Activated naive CD8-positive, alpha-beta T cell treated with anti-CD3 and anti-CD28 coated beads for 36 hours (primary cell): Measurements from ENCODE around the gene RUBCN. TPM values are rescaled to one million over a fixed set of nuclear protein-coding genes. Genes with fewer than 3 reads are reported as not detected.
"Not testable (repeated sequence)": the region's sequence is repeated elsewhere in the genome, so short reads cannot be mapped to it uniquely, and the experiment has no call there.

Experiments
- DNase-seq: peaks from one replicate; pipeline ENCODE4 v3.0.0; 2021
- H3K27ac Mint-ChIP-seq: one replicate; pipeline ENCODE4 v1.8.0; 2022; ENCODE audit warnings: mild to moderate bottlenecking, moderate library complexity, mixed read lengths
- H3K27me3 Mint-ChIP-seq: one replicate; pipeline ENCODE4 v1.8.0; 2022; ENCODE audit warnings: mild to moderate bottlenecking, mixed read lengths
- H3K36me3 Mint-ChIP-seq: one replicate; pipeline ENCODE4 v1.8.0; 2021; ENCODE audit warnings: mild to moderate bottlenecking, mixed read lengths
- H3K4me1 Mint-ChIP-seq: one replicate; pipeline ENCODE4 v1.8.0; 2021; ENCODE audit warnings: mixed read lengths
- H3K4me3 Mint-ChIP-seq: one replicate; pipeline ENCODE4 v1.8.0; 2022; ENCODE audit warnings: mild to moderate bottlenecking, moderate library complexity, mixed read lengths
- H3K9me3 Mint-ChIP-seq: one replicate; pipeline ENCODE4 v1.8.0; 2022; ENCODE audit warnings: mixed read lengths
- total RNA-seq, 2 experiments: library from RNA; stranded (reverse); gene quantifications; one replicate each; pipeline ENCODE4 v1.2.3, GENCODE V29; 2021

RUBCN gene
- total RNA-seq, 2 experiments from 2014 or later: 23.7 to 24.7 TPM

GRCh38 chr3:197746801-197747237 lies 10.1 kb upstream of the RUBCN start:
- Mint-ChIP-seq H3K4me1 (peaks cover 9% of the 10 kb centered on the region), H3K36me3 (no peaks in the 10 kb centered on the region), H3K4me3 (no peak overlapping the region), H3K9me3 (no peaks in the 10 kb centered on the region), H3K27ac (no peak overlapping the region), H3K27me3 (no peaks in the 10 kb centered on the region)
- no peak for DNase-seq

GRCh38 chr3:197746209-197746608 lies 9.5 kb upstream of the RUBCN start:
- H3K9me3 Mint-ChIP-seq: no peaks in the 10 kb centered on the region
- H3K27me3 Mint-ChIP-seq: no peaks in the 10 kb centered on the region
- no peak overlapping the region for H3K27ac Mint-ChIP-seq
- H3K4me3 Mint-ChIP-seq: no peak overlapping the region
- H3K36me3 Mint-ChIP-seq: no peaks in the 10 kb centered on the region
- no peak for DNase-seq
- H3K4me1 Mint-ChIP-seq: peaks cover 8% of the 10 kb centered on the region

GRCh38 chr3:197742787-197743186 lies 6.1 kb upstream of the RUBCN start:
- Mint-ChIP-seq H3K36me3 (no peaks in the 10 kb centered on the region), H3K27me3 (no peaks in the 10 kb centered on the region), H3K4me1 (peaks cover 4% of the 10 kb centered on the region), H3K27ac (no peak overlapping the region), H3K9me3 (no peaks in the 10 kb centered on the region), H3K4me3 (no peak overlapping the region)
- no peak for DNase-seq

- Mint-ChIP-seq H3K4me3 (peak overlapping the region; percentile 91), H3K36me3 (peaks cover 12% of the 10 kb centered on the region), H3K27me3 (no peaks in the 10 kb centered on the region), H3K4me1 (peaks cover 26% of the 10 kb centered on the region), H3K9me3 (no peaks in the 10 kb centered on the region), H3K27ac (peak overlapping the region; percentile 88)
- DNase-seq: no peak
Measured at GRCh38 chr3:197737749-197738462, 1.2 kb upstream of the RUBCN start.

- Mint-ChIP-seq H3K27me3 (no peaks in the 10 kb centered on the region), H3K36me3 (peaks cover 12% of the 10 kb centered on the region), H3K27ac (peak overlapping the region; percentile 88), H3K9me3 (no peaks in the 10 kb centered on the region), H3K4me1 (peaks cover 26% of the 10 kb centered on the region), H3K4me3 (peak overlapping the region; percentile 91)
- no peak for DNase-seq
Measured at GRCh38 chr3:197737319-197737649, 580 bp upstream of the RUBCN start.

- no peaks in the 10 kb centered on the region for H3K9me3 Mint-ChIP-seq
- H3K27ac Mint-ChIP-seq: peak overlapping the region; percentile 92
- DNase-seq: peak; percentile 53
- H3K4me1 Mint-ChIP-seq: peaks cover 30% of the 10 kb centered on the region
- no peaks in the 10 kb centered on the region for H3K27me3 Mint-ChIP-seq
- peaks cover 12% of the 10 kb centered on the region for H3K36me3 Mint-ChIP-seq
- peak overlapping the region; percentile 88 for H3K4me3 Mint-ChIP-seq
Measured at GRCh38 chr3:197736010-197736490, 654 bp downstream of the RUBCN start.

- Mint-ChIP-seq H3K36me3 (peaks cover 12% of the 10 kb centered on the region), H3K9me3 (no peaks in the 10 kb centered on the region), H3K4me3 (peak overlapping the region; percentile 61), H3K27ac (peak overlapping the region; percentile 6), H3K4me1 (peaks cover 34% of the 10 kb centered on the region), H3K27me3 (no peaks in the 10 kb centered on the region)
- DNase-seq: no peak
Measured at GRCh38 chr3:197734667-197735318, 1.9 kb downstream of the RUBCN start.

- Mint-ChIP-seq H3K27ac (no peak overlapping the region), H3K9me3 (no peaks in the 10 kb centered on the region), H3K36me3 (peaks cover 18% of the 10 kb centered on the region), H3K4me1 (peaks cover 31% of the 10 kb centered on the region), H3K4me3 (no peak overlapping the region), H3K27me3 (no peaks in the 10 kb centered on the region)
- no peak for DNase-seq
Measured at GRCh38 chr3:197733042-197733441, 3.7 kb downstream of the RUBCN start.

- H3K9me3 Mint-ChIP-seq, H3K27ac Mint-ChIP-seq, H3K27me3 Mint-ChIP-seq, DNase-seq, H3K4me3 Mint-ChIP-seq: not testable (repeated sequence)
- peaks cover 25% of the 10 kb centered on the region for H3K4me1 Mint-ChIP-seq
- H3K36me3 Mint-ChIP-seq: peaks cover 18% of the 10 kb centered on the region
Measured at GRCh38 chr3:197731483-197731882, 5.2 kb downstream of the RUBCN start.

GRCh38 chr3:197730770-197731169 lies 5.9 kb downstream of the RUBCN start:
- not testable (repeated sequence) for H3K27ac Mint-ChIP-seq, DNase-seq, H3K4me3 Mint-ChIP-seq, H3K9me3 Mint-ChIP-seq, H3K27me3 Mint-ChIP-seq
- Mint-ChIP-seq H3K4me1 (peaks cover 21% of the 10 kb centered on the region), H3K36me3 (peaks cover 17% of the 10 kb centered on the region)

GRCh38 chr3:197730200-197730599 lies 6.5 kb downstream of the RUBCN start:
- no peak for DNase-seq
- H3K4me1 Mint-ChIP-seq: peaks cover 16% of the 10 kb centered on the region
- no peaks in the 10 kb centered on the region for H3K27me3 Mint-ChIP-seq
- H3K36me3 Mint-ChIP-seq: peaks cover 12% of the 10 kb centered on the region
- no peak overlapping the region for H3K27ac Mint-ChIP-seq
- H3K9me3 Mint-ChIP-seq: no peaks in the 10 kb centered on the region
- H3K4me3 Mint-ChIP-seq: no peak overlapping the region

GRCh38 chr3:197728487-197728886 lies 8.2 kb downstream of the RUBCN start:
- H3K9me3 Mint-ChIP-seq: peaks cover under 1% of the 10 kb centered on the region
- H3K27ac Mint-ChIP-seq: no peak overlapping the region

GRCh38 chr3:197727878-197728277 lies 8.8 kb downstream of the RUBCN start:
- H3K36me3 Mint-ChIP-seq, H3K9me3 Mint-ChIP-seq, H3K27ac Mint-ChIP-seq, H3K27me3 Mint-ChIP-seq, DNase-seq, H3K4me3 Mint-ChIP-seq: not testable (repeated sequence)
- peaks cover 10% of the 10 kb centered on the region for H3K4me1 Mint-ChIP-seq

More at GRCh38 chr3:197728487-197728886, 8.2 kb downstream of the RUBCN start:
- H3K4me3 Mint-ChIP-seq: no peak overlapping the region
- DNase-seq: no peak
- peaks cover 10% of the 10 kb centered on the region for H3K4me1 Mint-ChIP-seq
- peaks cover 7% of the 10 kb centered on the region for H3K36me3 Mint-ChIP-seq
- H3K27me3 Mint-ChIP-seq: no peaks in the 10 kb centered on the region

GRCh38 chr3:197722734-197723133 lies 14.0 kb downstream of the RUBCN start:
- H3K4me1 Mint-ChIP-seq: peaks cover 3% of the 10 kb centered on the region
- H3K27me3 Mint-ChIP-seq: no peaks in the 10 kb centered on the region
- no peak overlapping the region for H3K4me3 Mint-ChIP-seq

GRCh38 chr3:197720694-197721093 lies 16.0 kb downstream of the RUBCN start:
- Mint-ChIP-seq H3K9me3 (peaks cover 6% of the 10 kb centered on the region), H3K4me1 (peaks cover 3% of the 10 kb centered on the region), H3K36me3 (peaks cover 31% of the 10 kb centered on the region), H3K27ac (no peak overlapping the region), H3K27me3 (no peaks in the 10 kb centered on the region), H3K4me3 (no peak overlapping the region)
- no peak for DNase-seq

More at GRCh38 chr3:197722734-197723133, 14.0 kb downstream of the RUBCN start:
- peaks cover 19% of the 10 kb centered on the region for H3K36me3 Mint-ChIP-seq
- DNase-seq: no peak
- peaks cover 6% of the 10 kb centered on the region for H3K9me3 Mint-ChIP-seq
- H3K27ac Mint-ChIP-seq: no peak overlapping the region

- no peak for DNase-seq
- peaks cover 6% of the 10 kb centered on the region for H3K9me3 Mint-ChIP-seq
- no peak overlapping the region for H3K4me3 Mint-ChIP-seq
- no peaks in the 10 kb centered on the region for H3K27me3 Mint-ChIP-seq
- H3K27ac Mint-ChIP-seq: no peak overlapping the region
- H3K36me3 Mint-ChIP-seq: peaks cover 31% of the 10 kb centered on the region
- peaks cover 2% of the 10 kb centered on the region for H3K4me1 Mint-ChIP-seq
Measured at GRCh38 chr3:197718891-197719290, 17.8 kb downstream of the RUBCN start.
